Prostate gland (tissue), 2 donors: Measurements from ENCODE around the gene GRIN1. TPM values are rescaled to one million over a fixed set of nuclear protein-coding genes. Genes with fewer than 3 reads are reported as not detected.
"Not testable (repeated sequence)": the region's sequence is repeated elsewhere in the genome, so short reads cannot be mapped to it uniquely, and the experiment has no call there.

ENCODE experiments used
- DNase-seq: peaks from one replicate; pipeline ENCODE4 v3.0.0-alpha.2; 2019; ENCODE audit warnings: low spot score
- H3K27ac ChIP-seq, 2 donors: fragments of 200-600 bp; sonication (generic); 2 replicates each; pipeline ENCODE4 v1.5.1; 2017 to 2019
- H3K27me3 ChIP-seq: fragments of 200-600 bp; sonication (generic); replicated peaks from 2 replicates; pipeline ENCODE4 v1.5.1; 2019; ENCODE audit not compliant: insufficient read depth
- H3K36me3 ChIP-seq, 2 donors: fragments of 200-600 bp; sonication (generic); 1 replicate in 1 of 2; 2 replicates in 1 of 2; pipeline versions ENCODE4 v1.5.1 to v1.8.1; 2017 to 2019
- H3K4me1 ChIP-seq: fragments of 200-600 bp; sonication (generic); replicated peaks from 2 replicates; pipeline ENCODE4 v1.5.1; 2019
- H3K4me3 ChIP-seq, 2 donors: fragments of 200-600 bp; sonication (generic); 2 replicates each; pipeline ENCODE4 v1.5.1; 2017 to 2019
- H3K9me3 ChIP-seq: fragments of 200-600 bp; sonication (generic); 2 replicates; pipeline ENCODE4 v1.5.1; 2017
- CTCF ChIP-seq, 4 experiments: fragments of 200-600 bp in 2 of 4; fragments of 450-650 bp in 2 of 4; sonication (generic) in 2 of 4; IDR thresholded peaks; 1 replicate in 3 of 4; 2 replicates in 1 of 4; pipeline ENCODE4 v1.5.1; 2016 to 2019; ENCODE audit warnings: antibody characterized with exemption in 4 of 4, mild to moderate bottlenecking in 2 of 4, moderate library complexity in 2 of 4
- POLR2A ChIP-seq: fragments of 450-650 bp; IDR thresholded peaks from one replicate; pipeline ENCODE4 v1.6.1; 2016; ENCODE audit warnings: antibody characterized with exemption, mild to moderate bottlenecking
- POLR2AphosphoS5 ChIP-seq: sonication (generic); formaldehyde crosslinking; IDR thresholded peaks from one replicate; pipeline ENCODE4 v1.6.1; 2017; ENCODE audit warnings: antibody characterized with exemption
- WGBS: methylation state at CpG from one replicate; pipeline ENCODE4 v1.1.5; 2018; 5-methylcytosine and 5-hydroxymethylcytosine counted together
- intact Hi-C: fragments of 100-400 bp; cut with DNase I; formaldehyde crosslinking; loops from one replicate; pipeline ENCODE4 v1.14.2; 2022
- total RNA-seq, 2 donors: library from RNA; depleted of rRNA; stranded (reverse); fragments of >200 nt; gene quantifications; one replicate each; pipeline ENCODE4 v1.1.0, GENCODE V29; 2016

Gene GRIN1
- total RNA-seq, 2 donors from 2014 or later: 0.59 to 1.8 TPM

GRCh38 chr9:137117269-137117731, 21.7 kb upstream of the GRIN1 start:
- H3K36me3 ChIP-seq: no peaks in the 10 kb centered on the region
- H3K27ac ChIP-seq: no peak overlapping the region
- 76% methylated on average over 15 of the region's 15 CpGs for WGBS
- no peaks in the 10 kb centered on the region for H3K4me1 ChIP-seq
- H3K4me3 ChIP-seq: no peak overlapping the region
- H3K27me3 ChIP-seq: no peaks in the 10 kb centered on the region
- intact Hi-C loops: loop anchor here (5.0 kb wide), 1 partner anchor 110 kb away; the partner anchor contains the start of genes CYSRT1 and RNF224
- H3K9me3 ChIP-seq: no peaks in the 10 kb centered on the region
- no peak for DNase-seq
- no peak for TF ChIP-seq POLR2A
- TF ChIP-seq CTCF (IDR thresholded peaks at IDR 0.05): no peak

GRCh38 chr9:137118092-137118603, 20.8 kb upstream of the GRIN1 start:
- not testable (repeated sequence) for H3K9me3 ChIP-seq, DNase-seq, H3K36me3 ChIP-seq, H3K4me1 ChIP-seq, H3K27me3 ChIP-seq, H3K4me3 ChIP-seq, H3K27ac ChIP-seq
- 87% methylated on average over 12 of the region's 12 CpGs for WGBS
- intact Hi-C loops: loop anchor here (5.0 kb wide), 1 partner anchor 109 kb away; the partner anchor contains the start of genes CYSRT1 and RNF224

- intact Hi-C loops: loop anchor here (5.0 kb wide), 1 partner anchor 115 kb away; no protein-coding TSS in a partner anchor
- WGBS: 79% methylated on average over 16 of the region's 25 CpGs
- H3K9me3 ChIP-seq, H3K4me1 ChIP-seq, H3K27ac ChIP-seq, H3K36me3 ChIP-seq, H3K4me3 ChIP-seq, H3K27me3 ChIP-seq, DNase-seq: not testable (repeated sequence)
Observed at GRCh38 chr9:137121927-137122795, 16.8 kb upstream of the GRIN1 start.

GRCh38 chr9:137122796-137123467, 16.0 kb upstream of the GRIN1 start:
- intact Hi-C loops: loop anchor here (5.0 kb wide), 1 partner anchor 114 kb away; no protein-coding TSS in a partner anchor
- H3K36me3 ChIP-seq, H3K27ac ChIP-seq, DNase-seq, H3K4me3 ChIP-seq, H3K9me3 ChIP-seq, H3K27me3 ChIP-seq, H3K4me1 ChIP-seq: not testable (repeated sequence)
- 90% methylated on average over 16 of the region's 16 CpGs for whole genome bisulfite sequencing

- Histone ChIP-seq H3K36me3 (no peaks in the 10 kb centered on the region), H3K4me1 (no peaks in the 10 kb centered on the region), H3K9me3 (no peaks in the 10 kb centered on the region), H3K27me3 (no peaks in the 10 kb centered on the region), H3K4me3 (no peak overlapping the region), H3K27ac (no peak overlapping the region)
- no peak for TF ChIP-seq POLR2A
- no peak for TF ChIP-seq CTCF (IDR thresholded peaks at IDR 0.05)
- no peak for TF ChIP-seq POLR2AphosphoS5
- no peak for DNase-seq
- intact Hi-C loops: loop anchor here (5.0 kb wide), 1 partner anchor 114 kb away; no protein-coding TSS in a partner anchor
- 73% methylated on average over 5 of the region's 5 CpGs for WGBS
Observed at GRCh38 chr9:137123468-137123837, 15.5 kb upstream of the GRIN1 start.

- not testable (repeated sequence) for H3K4me1 ChIP-seq, H3K9me3 ChIP-seq, H3K36me3 ChIP-seq, H3K27ac ChIP-seq, DNase-seq, H3K4me3 ChIP-seq, H3K27me3 ChIP-seq
- WGBS: 90% methylated on average over 5 of the region's 5 CpGs
- intact Hi-C loops: loop anchor here (5.0 kb wide), 1 partner anchor 113 kb away; no protein-coding TSS in a partner anchor
Observed at GRCh38 chr9:137123952-137124462, 14.9 kb upstream of the GRIN1 start.
